Central memory CD8-positive, alpha-beta T cell (primary cell): ENCODE data around the gene DEFB128.
A peak's percentile ranks its signal among the peaks of the same experiment; 100 is the strongest.
"Not testable (repeated sequence)": the region's sequence is repeated elsewhere in the genome, so short reads cannot be mapped to it uniquely, and the experiment has no call there.

ENCODE experiments used
- ATAC-seq: fragments of 150-1000 bp; cut with Tn5 transposase; replicated peaks from 2 replicates; pipeline ENCODE4 v1.10.0; 2022; ENCODE audit warnings: mild to moderate bottlenecking, moderate FRiP score, moderate number of reproducible peaks; ENCODE audit not compliant: poor library complexity, severe bottlenecking; ENCODE audit errors: extremely low read depth
- DNase-seq, 2 donors: peaks; one replicate each; pipeline ENCODE4 v3.0.0; 2021; ENCODE audit warnings: low spot score in 2 of 2
- H3K27ac Mint-ChIP-seq: one replicate; pipeline ENCODE4 v1.8.0; 2022; ENCODE audit warnings: low read depth, mild to moderate bottlenecking, moderate library complexity, mixed read lengths
- H3K27me3 Mint-ChIP-seq: one replicate; pipeline ENCODE4 v1.8.0; 2022; ENCODE audit warnings: mixed read lengths
- H3K36me3 Mint-ChIP-seq: one replicate; pipeline ENCODE4 v1.8.0; 2022; ENCODE audit warnings: mild to moderate bottlenecking, moderate library complexity, mixed read lengths; ENCODE audit not compliant: insufficient read depth
- H3K4me1 Mint-ChIP-seq: one replicate; pipeline ENCODE4 v1.8.0; 2022; ENCODE audit warnings: mixed read lengths
- H3K4me3 Mint-ChIP-seq: one replicate; pipeline ENCODE4 v1.8.0; 2022; ENCODE audit warnings: mild to moderate bottlenecking, moderate library complexity, mixed read lengths
- H3K9me3 Mint-ChIP-seq: one replicate; pipeline ENCODE4 v1.8.0; 2022; ENCODE audit warnings: mixed read lengths

Gene DEFB128

GRCh38 chr20:189611-190010, at the start of gene DEFB128:
Gene DEFB128, minus strand, starts transcription at chr20:189711. Its CDS starts 88 bp downstream, at chr20:189623.
- H3K4me1 Mint-ChIP-seq: no peaks in the 10 kb centered on the region
- DNase-seq (no peak), ATAC-seq (no peak)
- no peak within 1 kb of the TSS for H3K4me3 Mint-ChIP-seq
- H3K36me3 Mint-ChIP-seq: peaks cover 1% of the 10 kb centered on the region
- H3K27ac Mint-ChIP-seq: no peak within 1 kb of the TSS
- no peaks in the 10 kb centered on the region for H3K9me3 Mint-ChIP-seq
- peaks cover 67% of the 10 kb centered on the region for H3K27me3 Mint-ChIP-seq

- Mint-ChIP-seq H3K36me3 (no peaks in the 10 kb centered on the region), H3K27me3 (peaks cover 17% of the 10 kb centered on the region), H3K4me3 (peak overlapping the region; percentile 44), H3K4me1 (peaks cover 7% of the 10 kb centered on the region), H3K9me3 (no peaks in the 10 kb centered on the region), H3K27ac (peak overlapping the region; percentile 56)
- ATAC-seq (no peak), DNase-seq (no peak)
Observed at GRCh38 chr20:237929-238328, 48.4 kb upstream of the DEFB128 start.

GRCh38 chr20:237489-237888, 48.0 kb upstream of the DEFB128 start:
- H3K27me3 Mint-ChIP-seq: peaks cover 12% of the 10 kb centered on the region
- H3K4me3 Mint-ChIP-seq: peak overlapping the region; percentile 44
- peak overlapping the region; percentile 56 for H3K27ac Mint-ChIP-seq
- no peaks in the 10 kb centered on the region for H3K9me3 Mint-ChIP-seq
- ATAC-seq (no peak), DNase-seq (no peak)
- peaks cover 7% of the 10 kb centered on the region for H3K4me1 Mint-ChIP-seq
- H3K36me3 Mint-ChIP-seq: no peaks in the 10 kb centered on the region

- Mint-ChIP-seq H3K9me3 (no peaks in the 10 kb centered on the region), H3K27me3 (peaks cover 11% of the 10 kb centered on the region), H3K27ac (no peak overlapping the region), H3K4me1 (peaks cover 7% of the 10 kb centered on the region), H3K4me3 (no peak overlapping the region), H3K36me3 (no peaks in the 10 kb centered on the region)
- DNase-seq (no peak), ATAC-seq (no peak)
Observed at GRCh38 chr20:235891-236290, 46.4 kb upstream of the DEFB128 start.

GRCh38 chr20:227439-228105, 38.1 kb upstream of the DEFB128 start:
- Mint-ChIP-seq H3K4me1 (no peaks in the 10 kb centered on the region), H3K27me3 (peaks cover 44% of the 10 kb centered on the region), H3K36me3 (no peaks in the 10 kb centered on the region), H3K4me3 (no peak overlapping the region), H3K9me3 (no peaks in the 10 kb centered on the region), H3K27ac (no peak overlapping the region)
- DNase-seq (no peak), ATAC-seq (no peak)

GRCh38 chr20:226958-227357, 37.4 kb upstream of the DEFB128 start, which contains the start of gene DEFB129:
Gene DEFB129, plus strand, starts transcription at chr20:227258. Its CDS starts 31 bp downstream, at chr20:227289.
- Mint-ChIP-seq H3K4me3 (no peak within 1 kb of the TSS), H3K27ac (no peak within 1 kb of the TSS), H3K9me3 (no peaks in the 10 kb centered on the region), H3K36me3 (no peaks in the 10 kb centered on the region), H3K27me3 (peaks cover 50% of the 10 kb centered on the region), H3K4me1 (no peaks in the 10 kb centered on the region)
- DNase-seq (no peak), ATAC-seq (no peak)

- peaks cover 61% of the 10 kb centered on the region for H3K27me3 Mint-ChIP-seq
- H3K4me3 Mint-ChIP-seq, H3K36me3 Mint-ChIP-seq, H3K27ac Mint-ChIP-seq, ATAC-seq, H3K4me1 Mint-ChIP-seq, DNase-seq, H3K9me3 Mint-ChIP-seq: not testable (repeated sequence)
Observed at GRCh38 chr20:225879-226278, 36.4 kb upstream of the DEFB128 start.

GRCh38 chr20:221258-221830, 31.8 kb upstream of the DEFB128 start:
- H3K9me3 Mint-ChIP-seq: no peaks in the 10 kb centered on the region
- DNase-seq (no peak), ATAC-seq (no peak)
- H3K4me3 Mint-ChIP-seq: no peak overlapping the region
- no peak overlapping the region for H3K27ac Mint-ChIP-seq
- H3K27me3 Mint-ChIP-seq: peaks cover 86% of the 10 kb centered on the region
- no peaks in the 10 kb centered on the region for H3K4me1 Mint-ChIP-seq
- H3K36me3 Mint-ChIP-seq: no peaks in the 10 kb centered on the region

- Mint-ChIP-seq H3K27ac (no peak overlapping the region), H3K36me3 (no peaks in the 10 kb centered on the region), H3K9me3 (no peaks in the 10 kb centered on the region), H3K4me1 (no peaks in the 10 kb centered on the region), H3K4me3 (no peak overlapping the region), H3K27me3 (peaks cover 71% of the 10 kb centered on the region)
- no peak for DNase-seq
- no peak for ATAC-seq
Observed at GRCh38 chr20:219290-220115, 30.0 kb upstream of the DEFB128 start.

GRCh38 chr20:217266-217665, 27.8 kb upstream of the DEFB128 start:
- Mint-ChIP-seq H3K9me3 (no peaks in the 10 kb centered on the region), H3K4me1 (no peaks in the 10 kb centered on the region), H3K27me3 (peaks cover 62% of the 10 kb centered on the region), H3K4me3 (no peak overlapping the region), H3K36me3 (no peaks in the 10 kb centered on the region), H3K27ac (no peak overlapping the region)
- no peak for ATAC-seq
- DNase-seq: no peak

- H3K4me1 Mint-ChIP-seq: no peaks in the 10 kb centered on the region
- no peak overlapping the region for H3K27ac Mint-ChIP-seq
- no peak overlapping the region for H3K4me3 Mint-ChIP-seq
- peaks cover 48% of the 10 kb centered on the region for H3K27me3 Mint-ChIP-seq
- ATAC-seq: no peak
- no peak for DNase-seq
- H3K36me3 Mint-ChIP-seq: no peaks in the 10 kb centered on the region
- no peaks in the 10 kb centered on the region for H3K9me3 Mint-ChIP-seq
Observed at GRCh38 chr20:215796-216195, 26.3 kb upstream of the DEFB128 start.

GRCh38 chr20:214383-214782, 24.9 kb upstream of the DEFB128 start:
- ATAC-seq (no peak), DNase-seq (no peak)
- Mint-ChIP-seq H3K36me3 (no peaks in the 10 kb centered on the region), H3K9me3 (no peaks in the 10 kb centered on the region), H3K27me3 (peaks cover 34% of the 10 kb centered on the region), H3K4me3 (no peak overlapping the region), H3K4me1 (no peaks in the 10 kb centered on the region), H3K27ac (no peak overlapping the region)
